SW480 (cell line): ENCODE results near the gene ZNF813.
"Not testable (repeated sequence)": the region's sequence is repeated elsewhere in the genome, so short reads cannot be mapped to it uniquely, and the experiment has no call there.

Experiments used
- DNase-seq: peaks from one replicate; pipeline ENCODE4 v3.0.0-alpha.2; 2016; ENCODE audit warnings: low spot score

The ZNF813 gene

GRCh38 chr19:53483751-53484150 is 16.2 kb downstream of the ZNF813 start:
- not testable (repeated sequence) for DNase-seq

GRCh38 chr19:53485046-53486004 is 17.8 kb downstream of the ZNF813 start:
- no peak for DNase-seq

- DNase-seq = no peak
These were observed 24.6 kb downstream of the ZNF813 start for GRCh38 chr19:53492153-53492552.

DNA sequence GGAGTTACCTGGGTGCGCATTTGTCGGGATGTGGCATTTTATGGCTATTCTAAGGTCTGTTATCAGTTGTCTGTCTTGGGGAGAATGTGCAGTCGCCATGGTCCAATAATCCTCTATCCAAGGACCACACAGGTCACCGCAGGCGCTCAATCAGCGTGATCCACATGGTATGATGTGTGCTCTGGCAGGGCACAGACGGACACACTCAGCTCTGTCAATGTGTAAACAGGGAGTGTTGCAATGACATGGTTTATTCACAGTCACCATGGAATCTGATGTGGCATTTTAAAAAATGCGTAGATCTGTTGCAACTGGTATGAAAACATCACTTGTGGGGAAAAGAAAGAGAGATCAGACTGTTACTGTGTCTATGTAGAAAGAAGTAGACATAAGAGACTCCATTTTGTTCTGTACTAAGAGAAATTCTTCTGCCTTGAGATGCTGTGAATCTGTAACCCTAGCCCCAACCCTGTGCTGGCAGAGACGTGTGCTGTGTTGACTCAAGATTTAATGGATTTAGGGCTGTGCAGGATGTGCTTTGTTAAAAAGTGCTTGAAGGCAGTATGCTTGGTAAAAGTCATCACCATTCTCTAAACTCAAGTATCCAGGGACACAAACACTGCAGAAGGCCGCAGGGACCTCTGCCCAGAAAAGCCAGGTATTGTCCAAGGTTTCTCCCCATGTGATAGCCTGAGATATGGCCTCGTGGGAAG is 29.9 kb downstream of the ZNF813 start:
- not testable (repeated sequence) for DNase-seq

GRCh38 chr19:53498024-53498395 is 30.5 kb downstream of the ZNF813 start:
- not testable (repeated sequence) for DNase-seq

GRCh38 chr19:53503151-53503550 is 35.6 kb downstream of the ZNF813 start:
- not testable (repeated sequence) for DNase-seq

GRCh38 chr19:53503671-53504364 is 36.3 kb downstream of the ZNF813 start:
- not testable (repeated sequence) for DNase-seq

GRCh38 chr19:53504365-53504703 is 36.8 kb downstream of the ZNF813 start:
- DNase-seq = not testable (repeated sequence)

DNA sequence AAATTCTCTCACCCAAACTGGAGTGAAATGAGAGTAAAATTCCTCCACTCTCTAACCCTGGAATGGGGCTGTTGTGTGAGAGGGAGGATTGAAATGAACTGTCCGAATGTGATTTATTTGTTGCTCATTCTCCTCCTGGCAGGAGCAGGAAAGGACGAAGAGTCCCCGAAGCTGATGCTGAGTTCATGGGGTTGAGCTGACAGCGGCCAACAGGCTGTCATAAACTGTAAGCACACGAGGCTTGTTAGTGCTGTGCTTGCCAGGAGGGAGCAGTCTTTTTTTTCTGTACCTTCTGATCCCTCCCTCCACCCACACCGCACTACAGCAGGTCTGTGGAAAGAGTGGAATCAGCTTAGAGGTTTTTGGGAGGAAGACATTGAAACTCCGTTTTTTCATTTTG is 37.4 kb downstream of the ZNF813 start:
- no peak for DNase-seq

DNA sequence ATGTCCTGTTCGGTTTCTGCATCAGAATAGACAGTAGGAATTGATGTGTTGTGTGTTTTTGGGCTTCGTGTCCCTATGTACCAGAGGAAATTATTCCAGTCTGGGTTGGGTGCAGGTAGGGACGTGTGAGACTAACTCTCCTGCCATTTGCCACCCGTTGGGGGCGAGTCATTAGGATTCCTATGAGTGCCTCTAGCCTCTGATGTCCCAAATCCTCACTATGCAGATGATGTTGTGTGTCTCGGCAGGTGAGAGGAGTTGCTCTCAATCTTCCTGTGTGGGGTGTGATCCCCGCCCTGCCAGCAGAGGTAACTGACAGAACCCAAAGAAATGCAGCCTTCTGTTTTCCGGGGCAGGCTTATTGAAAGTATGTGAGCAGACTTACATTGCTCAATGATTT is 39.2 kb downstream of the ZNF813 start:
- DNase-seq = no peak

DNA sequence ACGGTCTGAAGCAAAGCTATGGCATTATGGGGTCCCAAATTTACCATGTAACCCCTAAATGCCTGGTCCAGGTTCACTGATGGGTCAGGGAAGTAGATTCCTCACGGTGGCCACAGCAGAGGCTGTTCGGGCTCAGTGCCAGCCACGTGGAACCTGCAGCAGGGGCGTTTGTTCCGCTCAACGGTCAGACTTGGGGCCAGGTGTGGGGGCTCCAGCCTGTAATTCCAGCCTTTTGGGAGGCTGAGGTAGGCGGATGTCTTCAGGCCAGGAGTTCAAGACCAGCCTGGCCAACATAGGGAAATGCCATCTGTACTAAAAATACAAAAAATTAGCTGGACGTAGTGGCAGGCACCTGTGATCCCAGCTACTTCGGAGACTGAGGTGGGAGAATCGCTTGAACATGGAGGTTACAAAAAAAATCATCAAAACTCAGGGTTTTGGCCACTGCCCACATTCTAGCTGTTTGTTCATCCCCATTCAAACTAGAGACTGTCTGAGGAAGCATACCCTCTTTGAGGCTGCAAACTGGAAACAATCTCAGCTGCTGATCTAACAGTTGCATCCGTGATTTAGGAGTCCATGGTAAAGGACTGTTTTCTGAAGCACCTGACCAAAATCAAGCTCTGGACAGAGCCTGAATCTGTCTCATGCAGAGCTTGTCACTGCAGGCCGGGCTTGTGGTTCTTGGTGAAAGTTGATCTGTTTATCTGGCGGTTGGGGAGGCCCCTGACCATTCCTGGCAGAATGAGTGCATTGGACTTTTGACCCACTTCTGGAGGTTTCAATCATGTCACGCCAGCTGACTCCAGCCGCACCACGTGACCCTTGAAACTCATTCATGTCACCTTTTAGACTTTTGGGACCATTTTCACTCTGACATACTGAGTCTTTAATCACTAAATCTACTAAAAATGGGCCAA is 40.2 kb downstream of the ZNF813 start:
- no peak for DNase-seq

GRCh38 chr19:53509443-53509842 is 41.9 kb downstream of the ZNF813 start:
- no peak for DNase-seq

GRCh38 chr19:53509845-53510244 is 42.3 kb downstream of the ZNF813 start:
- no peak for DNase-seq

- no peak for DNase-seq
These were observed 43.8 kb downstream of the ZNF813 start for GRCh38 chr19:53511357-53511756.

- DNase-seq = peak; percentile 48
These were observed 44.4 kb downstream of the ZNF813 start for GRCh38 chr19:53511933-53512374.

DNA sequence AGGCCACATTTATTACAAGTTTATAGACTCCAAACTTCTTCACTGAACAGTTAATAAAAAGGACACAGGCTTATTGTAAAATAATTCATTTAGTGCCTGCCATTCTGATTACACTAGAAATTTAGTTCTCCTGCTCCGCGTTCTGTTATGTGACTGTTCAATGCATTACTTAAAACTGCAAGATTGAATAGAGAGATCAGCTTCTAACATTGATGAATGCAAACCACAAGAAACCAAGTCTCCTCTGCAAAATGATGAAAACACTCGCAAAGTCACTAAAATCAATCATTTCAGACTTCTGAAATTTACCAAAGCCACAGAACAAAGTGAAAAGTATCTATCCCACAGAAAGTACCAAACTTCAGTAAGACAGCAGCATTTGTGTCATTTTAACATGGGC is 47.5 kb downstream of the ZNF813 start:
- not testable (repeated sequence) for DNase-seq

GRCh38 chr19:53517114-53517741 is 49.7 kb downstream of the ZNF813 start:
- no peak for DNase-seq

- no peak for DNase-seq
These were observed 50.6 kb downstream of the ZNF813 start for GRCh38 chr19:53518121-53518520.

DNA sequence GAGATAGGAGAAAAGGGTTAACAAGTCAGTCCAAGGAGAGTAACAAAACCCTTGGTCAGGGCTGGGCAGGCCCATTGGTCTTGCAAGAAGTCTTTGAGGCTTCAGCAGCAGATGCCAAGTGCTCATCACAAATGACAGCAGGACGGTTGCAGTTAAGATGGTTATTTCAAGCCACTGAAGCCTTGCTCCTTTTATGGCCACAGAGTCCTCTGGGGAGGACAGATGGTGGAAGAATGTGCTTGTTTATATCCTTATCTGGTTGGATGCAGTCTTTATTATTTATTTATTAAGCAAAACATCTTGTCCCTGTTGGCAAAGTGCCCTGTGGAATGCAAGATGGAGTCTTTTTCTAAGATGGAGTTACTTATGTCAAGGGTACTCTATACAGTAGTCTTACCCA is 51.2 kb downstream of the ZNF813 start:
- no peak for DNase-seq

DNA sequence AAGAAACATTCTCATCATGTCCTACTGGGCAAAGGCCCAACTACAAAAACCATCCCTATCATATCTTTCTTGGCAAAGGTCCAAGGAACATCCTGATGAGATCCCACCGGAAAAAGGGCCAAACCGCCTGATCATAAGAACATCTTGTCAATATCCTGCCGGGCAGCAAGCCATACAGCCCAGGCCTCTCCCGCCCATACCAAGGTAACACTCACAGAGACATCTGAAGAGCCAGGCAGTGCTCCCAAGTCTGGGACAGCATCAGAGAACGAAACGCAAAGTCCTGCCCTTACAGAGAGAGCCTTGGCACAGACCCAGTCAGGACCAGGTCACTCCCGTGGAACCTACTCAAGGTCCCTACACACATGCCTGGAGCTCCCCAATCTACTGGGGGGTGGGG is 51.9 kb downstream of the ZNF813 start:
- DNase-seq = no peak

GRCh38 chr19:53520163-53520546 is 52.6 kb downstream of the ZNF813 start:
- no peak for DNase-seq
